A549 (cell line): ENCODE data around the gene TESK2. TPM values are rescaled to one million over a fixed set of nuclear protein-coding genes. Genes with fewer than 3 reads are reported as not detected.

Source experiments
- ATAC-seq, 2 experiments: fragments of 200-7000 bp in 1 of 2; fragments of >200 bp in 1 of 2; cut with Nextera tagmentation in 1 of 2; cut with Tn5 transposase in 1 of 2; 3 replicates each; pipeline versions ENCODE4 v1.8.0 to v1.9.1; 2018 to 2020; ENCODE audit warnings: mild to moderate bottlenecking in 1 of 2, moderate library complexity in 1 of 2
- CTCF ChIA-PET: fragments of 300-600 bp; sonication (Branson Sonifier 250); formaldehyde crosslinking; extraction: SDS; loops from one replicate; lab custom pipeline; 2021; ENCODE audit warnings: antibody characterized with exemption, inconsistent platforms; lab: Yijun Ruan, JAX
- POLR2A ChIA-PET: fragments of 350-600 bp; formaldehyde crosslinking; extraction: SDS; loops from one replicate; lab custom pipeline; 2021; ENCODE audit warnings: antibody characterized with exemption, inconsistent platforms; lab: Yijun Ruan, JAX
- DNase-seq, 2 experiments: peaks; one replicate each; pipeline versions ENCODE4 v3.0.0 to v3.0.0-alpha.2; 2011 to 2016; ENCODE audit warnings: low read depth in 1 of 2, low spot score in 1 of 2
- FAIRE-seq: peaks from 2 replicates; lab custom pipeline; 2011; peaks lifted over from hg19 to GRCh38; lab: Jason Lieb, UNC
- H3K27ac ChIP-seq, 2 experiments: fragments of >200 bp; sonication (Bioruptor Twin); formaldehyde crosslinking; 3 replicates each; pipeline ENCODE4 v1.5.1; 2016 to 2017
- H3K4me1 ChIP-seq: fragments of >200 bp; sonication (Bioruptor Twin); formaldehyde crosslinking; 3 replicates; pipeline ENCODE4 v1.6.1; 2016
- H3K4me2 ChIP-seq: fragments of >200 bp; sonication (Bioruptor Twin); formaldehyde crosslinking; 3 replicates; pipeline ENCODE4 v1.6.1; 2016
- H3K4me3 ChIP-seq: fragments of >200 bp; sonication (Bioruptor Twin); formaldehyde crosslinking; 3 replicates; pipeline ENCODE4 v1.5.1; 2016
- H3K9me3 ChIP-seq: fragments of >200 bp; sonication (Bioruptor Twin); formaldehyde crosslinking; 3 replicates; pipeline ENCODE4 v1.6.1; 2016
- CHD4 ChIP-seq: fragments of 200-600 bp; sonication (generic); IDR thresholded peaks from 2 replicates; pipeline ENCODE4 v1.6.1; 2016; ENCODE audit warnings: antibody characterized with exemption, mild to moderate bottlenecking, borderline replicate concordance
- EHF ChIP-seq: fragments of 250-450 bp; sonication (Bioruptor Pico); IDR thresholded peaks from 2 replicates; pipeline ENCODE4 v1.5.0; 2020; ENCODE audit warnings: mild to moderate bottlenecking
- FOXS1 ChIP-seq: fragments of 250-450 bp; sonication (Bioruptor Pico); IDR thresholded peaks from 2 replicates; pipeline ENCODE4 v1.5.0; 2020; ENCODE audit warnings: mild to moderate bottlenecking, moderate library complexity
- HOXB5 ChIP-seq: fragments of 250-450 bp; sonication (Bioruptor Pico); IDR thresholded peaks from 2 replicates; pipeline ENCODE4 v1.5.0; 2020; ENCODE audit warnings: mild to moderate bottlenecking, moderate library complexity
- MAFK ChIP-seq: fragments of 450-650 bp; IDR thresholded peaks from 2 replicates; pipeline ENCODE4 v1.6.1; 2014; ENCODE audit not compliant: partially characterized antibody
- MYC ChIP-seq: IDR thresholded peaks from 2 replicates; pipeline ENCODE4 v1.6.1; 2012; ENCODE audit warnings: mild to moderate bottlenecking, inconsistent platforms, low read length, improper control_type of control experiment, borderline replicate concordance
- NR3C1 ChIP-seq: fragments of >200 bp; sonication (Bioruptor Twin); formaldehyde crosslinking; IDR thresholded peaks from 3 replicates; pipeline ENCODE4 v1.6.1; 2017
- POLR2A ChIP-seq: IDR thresholded peaks from 2 replicates; pipeline ENCODE4 v1.6.1; 2012; ENCODE audit warnings: mild to moderate bottlenecking, low read length
- RARB ChIP-seq: fragments of 250-450 bp; sonication (Bioruptor Pico); IDR thresholded peaks from 2 replicates; pipeline ENCODE4 v1.8.0; 2021; ENCODE audit warnings: mild to moderate bottlenecking, moderate library complexity
- RCOR1 ChIP-seq: fragments of 150-350 bp; IDR thresholded peaks from 2 replicates; pipeline ENCODE4 v1.6.1; 2014; ENCODE audit warnings: antibody characterized with exemption, low read length, low read depth
- TFCP2L1 ChIP-seq: fragments of 250-450 bp; sonication (Bioruptor Pico); IDR thresholded peaks from 2 replicates; pipeline ENCODE4 v1.5.0; 2021; ENCODE audit warnings: mild to moderate bottlenecking
- TP53 ChIP-seq: fragments of 250-450 bp; sonication (Bioruptor Pico); IDR thresholded peaks from 2 replicates; pipeline ENCODE4 v1.5.0; 2021; ENCODE audit warnings: mild to moderate bottlenecking, moderate library complexity
- ZSCAN20 ChIP-seq: fragments of 250-450 bp; sonication (Bioruptor Pico); IDR thresholded peaks from 2 replicates; pipeline ENCODE4 v1.8.0; 2022; ENCODE audit warnings: mild to moderate bottlenecking, moderate library complexity
- WGBS: methylation state at CpG from one replicate; pipeline ENCODE4 v1.1.6; 2017; ENCODE audit errors: missing lambda C conversion rate; 5-methylcytosine and 5-hydroxymethylcytosine counted together
- polyA plus RNA-seq, 4 experiments: library from polyadenylated mRNA; depleted of rRNA in 3 of 4; stranded (reverse); fragments of >200 nt; fragmentation: RNase III in 1 of 4; extraction: RNeasy Plus Mini Kit Qiagen cat#74134 plus additional on column Dnase treatment in 1 of 4; gene quantifications; 2 replicates in 3 of 4; 3 replicates in 1 of 4; pipeline ENCODE4 v1.2.3, GENCODE V29; 2011 to 2017
- TF ChIP-seq, protein P1 (sequence below): fragments of 150-350 bp; IDR thresholded peaks from 2 replicates; pipeline ENCODE4 v1.6.1; 2014; ENCODE audit warnings: low read depth, mild to moderate bottlenecking, low read length
- TF ChIP-seq, protein P2 (sequence below): fragments of >200 bp; sonication (Bioruptor Twin); formaldehyde crosslinking; IDR thresholded peaks from 3 replicates; pipeline ENCODE4 v1.5.1; 2016
- TF ChIP-seq, protein P3 (sequence below): IDR thresholded peaks from 2 replicates; pipeline ENCODE4 v1.6.1; 2012; ENCODE audit warnings: low read depth, borderline replicate concordance
- TF ChIP-seq, protein P4 (sequence below): fragments of >200 bp; sonication (Bioruptor Twin); formaldehyde crosslinking; IDR thresholded peaks from 2 replicates; pipeline ENCODE4 v1.6.1; 2016
- TF ChIP-seq, protein P5 (sequence below): fragments of >200 bp; sonication (Bioruptor Twin); formaldehyde crosslinking; IDR thresholded peaks from 3 replicates; pipeline ENCODE4 v1.6.1; 2016
- TF ChIP-seq, protein P6 (sequence below): IDR thresholded peaks from 2 replicates; pipeline ENCODE4 v1.6.1; 2012
- TF ChIP-seq, protein P7 (sequence below): fragments of 450-650 bp; IDR thresholded peaks from 2 replicates; pipeline ENCODE4 v1.6.1; 2014; ENCODE audit warnings: antibody characterized with exemption

TESK2 gene
- polyA plus RNA-seq, 2 of the 4 experiments (the other 2 are of a cell fraction): 0.22 to 0.48 TPM

DNA sequence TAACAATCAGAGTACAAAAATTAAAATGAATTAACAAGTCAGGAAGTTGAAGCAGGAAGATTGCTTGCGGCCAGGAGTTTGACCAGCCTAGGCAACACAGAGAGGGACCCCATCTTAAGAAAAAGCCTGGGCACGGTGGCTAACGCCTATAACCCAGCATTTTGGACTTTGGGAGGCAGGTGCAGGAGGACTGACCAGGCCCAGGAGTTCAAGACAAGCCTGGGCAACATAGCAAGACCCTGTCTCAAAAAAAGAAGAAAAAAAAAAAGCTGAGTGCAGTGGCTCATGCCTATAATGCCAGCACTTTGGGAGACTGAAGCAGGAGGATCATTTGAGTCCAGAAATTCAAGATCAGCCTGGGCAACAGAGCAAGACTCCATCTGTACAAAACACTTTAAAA lies 38.5 kb downstream of the TESK2 start:
- WGBS: 38% methylated on average over 3 of the region's 3 CpGs
- no peak for TF ChIP-seq RARB
- TF ChIP-seq POLR2A: no peak
- TF ChIP-seq TFCP2L1: no peak
- no peak for TF ChIP-seq RCOR1
- TF ChIP-seq FOXS1: no peak
- TF ChIP-seq, protein P1, sequence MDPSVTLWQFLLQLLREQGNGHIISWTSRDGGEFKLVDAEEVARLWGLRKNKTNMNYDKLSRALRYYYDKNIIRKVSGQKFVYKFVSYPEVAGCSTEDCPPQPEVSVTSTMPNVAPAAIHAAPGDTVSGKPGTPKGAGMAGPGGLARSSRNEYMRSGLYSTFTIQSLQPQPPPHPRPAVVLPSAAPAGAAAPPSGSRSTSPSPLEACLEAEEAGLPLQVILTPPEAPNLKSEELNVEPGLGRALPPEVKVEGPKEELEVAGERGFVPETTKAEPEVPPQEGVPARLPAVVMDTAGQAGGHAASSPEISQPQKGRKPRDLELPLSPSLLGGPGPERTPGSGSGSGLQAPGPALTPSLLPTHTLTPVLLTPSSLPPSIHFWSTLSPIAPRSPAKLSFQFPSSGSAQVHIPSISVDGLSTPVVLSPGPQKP: no peak
- TF ChIP-seq MYC: no peak
- TF ChIP-seq, protein P2, sequence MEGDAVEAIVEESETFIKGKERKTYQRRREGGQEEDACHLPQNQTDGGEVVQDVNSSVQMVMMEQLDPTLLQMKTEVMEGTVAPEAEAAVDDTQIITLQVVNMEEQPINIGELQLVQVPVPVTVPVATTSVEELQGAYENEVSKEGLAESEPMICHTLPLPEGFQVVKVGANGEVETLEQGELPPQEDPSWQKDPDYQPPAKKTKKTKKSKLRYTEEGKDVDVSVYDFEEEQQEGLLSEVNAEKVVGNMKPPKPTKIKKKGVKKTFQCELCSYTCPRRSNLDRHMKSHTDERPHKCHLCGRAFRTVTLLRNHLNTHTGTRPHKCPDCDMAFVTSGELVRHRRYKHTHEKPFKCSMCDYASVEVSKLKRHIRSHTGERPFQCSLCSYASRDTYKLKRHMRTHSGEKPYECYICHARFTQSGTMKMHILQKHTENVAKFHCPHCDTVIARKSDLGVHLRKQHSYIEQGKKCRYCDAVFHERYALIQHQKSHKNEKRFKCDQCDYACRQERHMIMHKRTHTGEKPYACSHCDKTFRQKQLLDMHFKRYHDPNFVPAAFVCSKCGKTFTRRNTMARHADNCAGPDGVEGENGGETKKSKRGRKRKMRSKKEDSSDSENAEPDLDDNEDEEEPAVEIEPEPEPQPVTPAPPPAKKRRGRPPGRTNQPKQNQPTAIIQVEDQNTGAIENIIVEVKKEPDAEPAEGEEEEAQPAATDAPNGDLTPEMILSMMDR: no peak
- TF ChIP-seq, protein P3, sequence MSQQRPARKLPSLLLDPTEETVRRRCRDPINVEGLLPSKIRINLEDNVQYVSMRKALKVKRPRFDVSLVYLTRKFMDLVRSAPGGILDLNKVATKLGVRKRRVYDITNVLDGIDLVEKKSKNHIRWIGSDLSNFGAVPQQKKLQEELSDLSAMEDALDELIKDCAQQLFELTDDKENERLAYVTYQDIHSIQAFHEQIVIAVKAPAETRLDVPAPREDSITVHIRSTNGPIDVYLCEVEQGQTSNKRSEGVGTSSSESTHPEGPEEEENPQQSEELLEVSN: no peak
- TF ChIP-seq, protein P4, sequence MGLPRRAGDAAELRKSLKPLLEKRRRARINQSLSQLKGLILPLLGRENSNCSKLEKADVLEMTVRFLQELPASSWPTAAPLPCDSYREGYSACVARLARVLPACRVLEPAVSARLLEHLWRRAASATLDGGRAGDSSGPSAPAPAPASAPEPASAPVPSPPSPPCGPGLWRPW: no peak
- TF ChIP-seq, all 56 proteins: peak for 0
- Histone ChIP-seq H3K4me1 (no peaks in the 10 kb centered on the region), H3K4me3 (no peak overlapping the region), H3K9me3 (no peaks in the 10 kb centered on the region), H3K27ac (no peak overlapping the region), H3K4me2 (no peak overlapping the region)
- no peak for ATAC-seq
- FAIRE-seq: no peak
- DNase-seq: no peak
- ChIA-PET CTCF (no interaction called here), POLR2A (no interaction called here)

DNA sequence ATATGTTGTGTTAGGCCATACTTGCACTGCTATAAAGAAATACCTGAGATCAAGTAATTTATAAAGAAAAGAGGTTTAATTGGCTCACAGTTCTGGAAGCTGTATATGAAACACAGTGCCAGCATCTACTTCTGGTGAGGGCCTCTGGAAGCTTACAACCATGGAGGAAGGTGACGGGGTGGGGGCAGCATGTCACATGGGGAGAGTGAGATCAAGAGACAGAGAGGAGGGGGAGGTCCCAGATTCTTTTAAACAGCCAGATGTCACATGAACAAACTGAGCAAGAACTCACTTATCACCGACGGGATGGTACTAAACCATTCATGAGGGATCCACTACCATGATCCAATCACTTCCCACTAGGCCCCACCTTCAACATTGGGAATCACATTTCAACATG lies 42.6 kb downstream of the TESK2 start:
- ATAC-seq: no peak
- TF ChIP-seq NR3C1: no peak
- TF ChIP-seq MAFK: no peak
- TF ChIP-seq EHF (CRISPR knock-in tag): no peak
- TF ChIP-seq, protein P5, sequence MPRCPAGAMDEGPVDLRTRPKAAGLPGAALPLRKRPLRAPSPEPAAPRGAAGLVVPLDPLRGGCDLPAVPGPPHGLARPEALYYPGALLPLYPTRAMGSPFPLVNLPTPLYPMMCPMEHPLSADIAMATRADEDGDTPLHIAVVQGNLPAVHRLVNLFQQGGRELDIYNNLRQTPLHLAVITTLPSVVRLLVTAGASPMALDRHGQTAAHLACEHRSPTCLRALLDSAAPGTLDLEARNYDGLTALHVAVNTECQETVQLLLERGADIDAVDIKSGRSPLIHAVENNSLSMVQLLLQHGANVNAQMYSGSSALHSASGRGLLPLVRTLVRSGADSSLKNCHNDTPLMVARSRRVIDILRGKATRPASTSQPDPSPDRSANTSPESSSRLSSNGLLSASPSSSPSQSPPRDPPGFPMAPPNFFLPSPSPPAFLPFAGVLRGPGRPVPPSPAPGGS: no peak
- TF ChIP-seq CHD4: no peak
- TF ChIP-seq, protein P6, sequence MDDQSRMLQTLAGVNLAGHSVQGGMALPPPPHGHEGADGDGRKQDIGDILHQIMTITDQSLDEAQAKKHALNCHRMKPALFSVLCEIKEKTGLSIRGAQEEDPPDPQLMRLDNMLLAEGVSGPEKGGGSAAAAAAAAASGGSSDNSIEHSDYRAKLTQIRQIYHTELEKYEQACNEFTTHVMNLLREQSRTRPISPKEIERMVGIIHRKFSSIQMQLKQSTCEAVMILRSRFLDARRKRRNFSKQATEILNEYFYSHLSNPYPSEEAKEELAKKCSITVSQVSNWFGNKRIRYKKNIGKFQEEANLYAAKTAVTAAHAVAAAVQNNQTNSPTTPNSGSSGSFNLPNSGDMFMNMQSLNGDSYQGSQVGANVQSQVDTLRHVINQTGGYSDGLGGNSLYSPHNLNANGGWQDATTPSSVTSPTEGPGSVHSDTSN: no peak
- no peak for TF ChIP-seq ZSCAN20 (CRISPR knock-in tag)
- no peak for TF ChIP-seq FOXS1
- no peak for TF ChIP-seq HOXB5 (CRISPR knock-in tag)
- TF ChIP-seq, protein P7, sequence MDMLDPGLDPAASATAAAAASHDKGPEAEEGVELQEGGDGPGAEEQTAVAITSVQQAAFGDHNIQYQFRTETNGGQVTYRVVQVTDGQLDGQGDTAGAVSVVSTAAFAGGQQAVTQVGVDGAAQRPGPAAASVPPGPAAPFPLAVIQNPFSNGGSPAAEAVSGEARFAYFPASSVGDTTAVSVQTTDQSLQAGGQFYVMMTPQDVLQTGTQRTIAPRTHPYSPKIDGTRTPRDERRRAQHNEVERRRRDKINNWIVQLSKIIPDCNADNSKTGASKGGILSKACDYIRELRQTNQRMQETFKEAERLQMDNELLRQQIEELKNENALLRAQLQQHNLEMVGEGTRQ: no peak
- TF ChIP-seq TP53: no peak
- ChIA-PET POLR2A (no interaction called here), CTCF (no interaction called here)
- Histone ChIP-seq H3K4me1 (no peaks in the 10 kb centered on the region), H3K4me2 (no peak overlapping the region), H3K4me3 (no peak overlapping the region), H3K9me3 (no peaks in the 10 kb centered on the region), H3K27ac (no peak overlapping the region)
- WGBS: 100% methylated on average over 3 of the region's 3 CpGs
- DNase-seq: no peak
- FAIRE-seq: no peak
